SK-N-MC (cell line): ENCODE results near the gene WDFY4.

Source experiments
- EZH2 ChIP-seq: fragments of 200-600 bp; sonication (generic); IDR thresholded peaks from one replicate; pipeline ENCODE4 v1.6.1; 2017; ENCODE audit warnings: antibody characterized with exemption
- POLR2AphosphoS5 ChIP-seq: IDR thresholded peaks from 2 replicates; pipeline ENCODE4 v1.6.1; 2012; ENCODE audit warnings: mild to moderate bottlenecking, low read depth, low read length, borderline replicate concordance

GRCh38 chr10:48751730-48752129 is 67.1 kb downstream of the WDFY4 start:
- no peak for TF ChIP-seq EZH2
- no peak for TF ChIP-seq POLR2AphosphoS5
